Renal cortical epithelial cell (primary cell): ENCODE measurements around the gene PPFIA4. TPM values are rescaled to one million over a fixed set of nuclear protein-coding genes. Genes with fewer than 3 reads are reported as not detected.

ENCODE experiments used
- DNase-seq: peaks from one replicate; pipeline ENCODE4 v3.0.0-alpha.2; 2011; ENCODE audit warnings: low read depth
- total RNA-seq: library from RNA; depleted of rRNA; stranded (reverse); fragments of >200 nt; gene quantifications from 2 replicates; pipeline ENCODE4 v1.2.3, GENCODE V29; 2014

Gene PPFIA4
- total RNA-seq, 1 donor from 2014 or later, result 12.4 TPM

DNA sequence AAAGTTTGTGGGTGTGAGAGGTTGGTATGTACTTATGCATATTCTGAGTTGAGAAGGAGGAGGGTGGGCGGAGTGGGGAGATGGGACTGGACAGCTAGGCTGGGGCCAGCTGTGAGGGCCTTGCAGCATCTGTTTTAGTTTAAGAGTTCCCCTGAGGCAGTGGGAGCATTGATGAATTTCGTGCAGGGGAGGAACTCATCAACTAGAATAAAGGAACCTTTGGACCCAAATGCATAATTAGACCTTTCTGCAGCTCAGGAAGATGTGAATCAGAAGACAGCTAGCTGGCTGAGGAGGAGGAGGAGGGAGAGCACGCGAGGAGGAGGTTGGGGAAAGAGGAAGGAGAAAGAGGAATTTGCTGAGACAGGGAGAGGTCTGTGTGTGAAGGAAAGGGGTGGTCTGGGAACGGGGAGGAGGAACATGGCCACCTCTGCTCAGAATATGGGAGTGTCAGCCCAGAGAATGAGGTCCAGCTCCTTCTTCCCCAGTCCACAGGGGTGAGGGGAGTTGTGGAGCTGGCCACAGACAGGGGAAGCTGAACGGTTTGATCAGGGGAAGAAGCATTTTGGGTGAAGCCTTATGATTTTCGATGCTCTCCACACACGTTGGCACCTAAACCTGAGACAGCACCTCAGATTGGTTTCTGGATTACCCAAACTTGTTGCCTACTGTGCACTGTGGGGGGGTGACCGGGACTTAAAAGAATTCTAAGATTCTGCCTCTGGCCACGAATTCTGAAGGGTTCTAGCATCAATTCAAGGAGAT, 31.8 kb downstream of the PPFIA4 start:
- DNase-seq, result no peak

DNA sequence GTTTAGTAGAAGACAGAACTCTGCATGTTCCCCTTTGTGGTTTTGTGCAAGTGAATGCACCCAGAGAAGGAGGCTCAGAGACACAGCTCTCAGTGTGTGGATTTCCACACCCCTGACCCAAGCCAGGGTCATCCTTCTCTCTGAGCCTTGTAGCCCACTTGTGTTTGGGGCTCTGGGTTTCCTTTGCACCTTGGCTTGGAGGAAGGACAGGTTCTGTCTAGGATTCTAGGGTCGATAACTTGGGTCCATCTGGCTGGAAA, 32.3 kb downstream of the PPFIA4 start:
- DNase-seq, result no peak

DNA sequence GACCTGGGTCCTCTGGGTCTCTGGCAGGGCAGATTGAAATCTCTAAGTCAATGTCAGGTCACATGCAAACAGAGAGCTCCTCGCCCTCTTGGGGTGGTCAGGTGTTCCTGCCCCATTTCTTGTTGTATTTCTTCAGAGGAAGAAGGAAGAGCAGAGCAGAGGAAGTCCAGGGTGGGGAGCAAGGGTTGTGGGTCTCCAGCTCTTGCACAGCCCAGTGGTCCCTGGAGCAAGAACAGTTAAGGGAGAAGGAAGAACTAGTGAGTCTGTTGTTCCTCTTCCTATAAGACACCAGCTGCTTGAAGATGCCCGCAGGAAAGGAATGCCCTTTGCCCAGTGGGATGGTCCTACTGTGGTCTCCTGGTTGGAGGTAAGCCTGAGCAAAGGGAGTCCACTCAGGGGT, 33.2 kb downstream of the PPFIA4 start:
- DNase-seq, result no peak

DNA sequence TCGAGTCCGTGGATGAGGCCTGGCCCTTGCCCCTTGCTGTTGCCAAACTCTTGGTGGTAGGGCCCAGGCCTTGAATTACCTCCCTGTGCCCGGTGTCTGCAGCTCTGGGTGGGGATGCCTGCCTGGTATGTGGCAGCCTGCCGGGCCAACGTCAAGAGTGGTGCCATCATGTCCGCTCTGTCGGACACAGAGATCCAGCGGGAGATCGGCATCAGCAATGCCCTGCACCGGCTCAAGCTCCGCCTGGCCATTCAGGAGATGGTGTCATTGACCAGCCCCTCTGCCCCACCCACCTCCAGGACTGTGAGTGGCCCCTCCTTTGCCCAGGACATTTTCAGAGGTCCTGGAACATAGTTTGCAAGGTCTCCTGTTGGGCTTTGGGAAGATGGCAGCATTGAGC, 33.8 kb downstream of the PPFIA4 start:
- no peak for DNase-seq

- no peak for DNase-seq
Measured at GRCh38 chr1:203063287-203063686, 37.0 kb downstream of the PPFIA4 start.

DNA sequence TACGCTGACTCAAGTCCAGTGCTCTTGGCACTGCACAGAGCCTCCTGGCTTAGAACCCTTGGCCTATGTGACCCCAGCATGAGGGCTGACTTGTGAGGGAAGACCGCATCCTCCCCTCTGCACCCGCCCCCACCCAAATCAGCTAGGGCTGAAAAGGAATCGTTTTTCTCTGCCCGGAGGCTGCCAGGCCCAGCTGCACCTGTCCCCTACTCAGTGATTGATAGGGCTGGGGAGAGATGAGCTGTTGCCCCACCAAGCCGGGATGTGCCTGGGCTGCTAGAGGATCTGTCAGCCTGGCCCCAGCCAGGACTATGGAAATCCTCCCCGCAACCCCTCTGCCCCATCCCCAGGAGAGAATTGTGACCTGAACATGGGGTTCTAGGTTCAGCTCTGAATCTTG, 38.9 kb downstream of the PPFIA4 start:
- no peak for DNase-seq

- DNase-seq, result no peak
Measured at GRCh38 chr1:203065986-203066385, 39.7 kb downstream of the PPFIA4 start.

DNA sequence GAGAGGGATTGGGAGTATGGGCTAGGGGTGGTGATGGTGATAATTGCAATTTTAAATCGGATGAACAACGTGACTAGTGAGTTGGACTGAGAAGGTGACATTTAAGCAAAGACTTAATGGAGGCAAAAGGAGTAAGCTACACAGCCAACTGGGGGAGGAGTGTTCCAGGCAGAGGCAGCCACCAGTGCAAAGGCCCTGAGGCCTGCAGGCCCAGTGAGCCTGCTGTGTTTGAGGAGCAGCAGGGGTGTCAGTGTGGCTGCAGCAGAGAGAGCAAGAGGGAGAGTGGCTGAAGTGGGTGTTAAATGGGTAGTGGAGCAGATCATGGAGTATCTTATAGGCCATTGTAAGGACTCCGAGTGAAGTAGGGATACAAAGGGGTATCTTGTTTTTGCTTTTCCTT, 40.7 kb downstream of the PPFIA4 start:
- DNase-seq, result no peak

DNA sequence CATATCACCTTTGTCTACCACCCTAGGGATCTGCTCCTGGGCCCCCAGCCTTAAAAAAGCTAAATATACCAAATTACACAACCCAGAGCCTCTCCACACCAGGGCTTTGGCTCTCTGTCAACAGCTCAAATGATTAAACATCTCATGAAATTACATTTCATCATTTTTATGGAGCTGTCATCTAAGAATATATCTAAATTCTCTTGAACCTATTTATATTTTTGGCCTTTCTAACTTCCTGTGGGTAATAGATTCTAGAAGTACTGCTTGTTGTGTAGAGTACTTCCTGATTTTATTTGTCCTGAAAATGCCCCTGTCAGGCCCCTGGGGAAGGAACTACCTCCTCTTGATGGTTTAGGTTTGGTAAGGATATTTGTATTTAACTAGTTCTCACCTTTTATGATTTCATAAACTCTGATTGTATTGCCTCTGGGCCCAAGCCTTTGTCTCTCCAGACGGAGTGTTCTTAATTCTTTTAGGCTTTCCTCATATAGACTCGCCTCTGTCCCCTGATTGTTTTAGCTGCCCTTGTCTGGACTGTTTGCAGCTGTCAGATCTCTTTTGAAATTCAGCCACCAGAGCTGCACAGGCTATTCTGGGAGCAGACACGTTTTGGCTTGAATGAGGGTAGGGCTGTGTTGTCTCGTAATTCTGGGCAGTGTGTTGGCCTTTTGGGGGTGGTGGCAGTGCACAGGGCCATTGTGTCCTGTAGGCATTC, 42.9 kb downstream of the PPFIA4 start:
- DNase-seq, result no peak

DNA sequence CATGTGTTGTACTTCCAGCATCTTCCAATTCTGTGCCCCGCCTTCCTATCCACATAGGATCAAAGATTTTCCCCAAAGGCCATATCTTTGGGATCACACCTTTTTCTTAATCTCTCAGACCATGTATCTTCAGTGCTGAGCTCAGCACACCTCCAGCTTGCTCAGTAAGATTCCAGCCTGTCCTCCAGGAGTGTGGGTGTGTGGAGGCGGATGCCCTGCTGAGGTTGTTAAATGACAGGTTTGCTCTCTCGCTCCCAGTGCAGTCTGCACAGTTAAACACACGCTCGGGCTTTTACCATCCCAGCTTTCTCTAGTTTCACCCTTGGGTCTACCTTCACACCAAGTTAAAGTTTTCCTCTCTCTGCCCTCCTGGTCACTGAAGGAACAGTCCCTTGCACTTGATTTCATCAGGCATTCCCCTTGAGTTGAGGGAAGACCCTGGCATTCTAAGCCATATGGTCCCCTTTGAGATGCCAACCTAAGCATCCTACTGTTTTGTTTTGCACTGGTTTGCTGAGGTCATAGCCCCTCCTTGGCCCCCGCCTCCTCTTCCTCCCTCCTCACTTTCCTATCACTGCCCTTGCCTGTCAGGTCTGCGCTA, 45.8 kb downstream of the PPFIA4 start:
- no peak for DNase-seq

GRCh38 chr1:203072911-203073310, 46.6 kb downstream of the PPFIA4 start:
- DNase-seq, result no peak

GRCh38 chr1:203073469-203073868, 47.2 kb downstream of the PPFIA4 start:
- DNase-seq, result no peak

GRCh38 chr1:203074610-203075009, 48.3 kb downstream of the PPFIA4 start:
- no peak for DNase-seq

GRCh38 chr1:203075236-203076030, 49.1 kb downstream of the PPFIA4 start:
- no peak for DNase-seq

GRCh38 chr1:203076031-203076511, 49.8 kb downstream of the PPFIA4 start:
- DNase-seq, result no peak

DNA sequence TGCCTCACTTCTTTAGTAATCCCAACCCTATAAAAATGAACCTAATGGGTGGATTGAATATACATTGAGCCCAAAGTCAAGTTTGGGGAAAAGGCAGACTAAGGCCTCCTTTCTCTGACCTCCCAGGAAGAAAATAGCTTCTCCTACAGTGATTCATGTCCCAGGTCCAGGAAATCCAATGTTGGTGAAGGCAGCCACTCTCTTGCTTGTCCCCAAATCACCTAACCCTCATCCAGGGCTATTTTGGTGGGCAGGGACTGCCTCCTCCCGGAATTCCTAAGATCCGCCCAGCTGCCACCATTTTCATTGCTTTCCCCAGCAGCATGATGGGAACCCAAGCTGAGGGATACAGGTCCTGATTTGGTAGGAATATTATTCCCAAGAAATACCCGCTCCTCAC, 51.1 kb downstream of the PPFIA4 start:
- DNase-seq, result no peak

DNA sequence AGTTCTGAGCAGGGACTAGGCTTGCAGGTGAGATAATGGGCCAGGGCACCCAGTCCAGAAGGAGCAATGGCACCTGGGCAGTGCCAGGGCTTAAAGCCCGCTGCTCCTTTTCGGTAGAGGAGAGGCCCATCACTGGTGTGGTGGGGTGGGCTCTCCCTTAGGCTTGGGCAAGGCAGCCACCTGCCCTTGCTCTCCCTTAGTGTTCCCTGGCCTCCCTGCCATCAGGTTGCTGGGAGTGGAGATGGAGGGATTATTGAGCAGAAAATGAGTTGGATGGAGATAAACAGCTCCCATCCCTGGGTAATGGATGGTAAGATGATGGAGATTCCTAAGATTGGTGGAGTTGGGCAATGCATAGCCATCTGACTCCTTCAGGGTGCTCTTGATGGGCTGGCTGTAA, 51.7 kb downstream of the PPFIA4 start:
- no peak for DNase-seq

DNA sequence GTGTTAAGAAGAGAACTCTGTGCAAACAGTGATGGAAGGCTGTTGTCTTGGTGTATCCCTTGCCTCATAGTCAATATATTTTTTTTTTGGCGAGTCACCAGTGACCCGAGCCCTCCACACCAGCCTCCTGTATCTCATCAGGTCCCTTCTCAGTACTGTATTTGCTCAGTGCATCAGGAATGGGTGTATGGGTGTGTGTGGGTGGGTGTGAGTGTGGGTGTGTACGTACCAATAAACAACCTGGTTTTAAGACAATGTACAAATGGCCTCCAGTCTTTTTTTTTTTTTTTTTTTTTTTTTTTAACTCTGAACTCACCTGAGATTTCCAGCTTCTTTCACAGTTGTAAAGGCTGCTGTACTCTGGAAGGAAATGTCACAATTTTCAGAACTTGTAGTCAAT, 52.2 kb downstream of the PPFIA4 start:
- no peak for DNase-seq

- no peak for DNase-seq
Measured at GRCh38 chr1:203080456-203080855, 54.2 kb downstream of the PPFIA4 start.

- no peak for DNase-seq
Measured at GRCh38 chr1:203081465-203082230, 55.4 kb downstream of the PPFIA4 start.

DNA sequence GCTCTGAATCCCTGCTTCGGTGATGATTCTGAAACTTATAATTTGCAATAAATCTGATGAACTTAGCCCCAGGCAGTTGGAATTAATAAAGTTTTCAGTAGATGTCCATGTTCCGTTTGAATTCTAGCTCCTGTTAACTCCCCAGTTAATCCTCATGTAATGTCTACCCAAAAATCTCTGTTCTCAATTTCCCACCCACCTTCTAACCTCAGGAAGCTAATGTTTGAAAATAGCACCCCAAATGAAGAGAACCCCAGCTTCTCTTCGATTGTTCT, 55.9 kb downstream of the PPFIA4 start:
- DNase-seq, result no peak
